Right hindlimb (tissue), 1 donor: ENCODE data around the gene SUMF2.
A peak's percentile ranks its signal among the peaks of the same experiment; 100 is the strongest.
"Not testable (repeated sequence)": the region's sequence is repeated elsewhere in the genome, so short reads cannot be mapped to it uniquely, and the experiment has no call there.

Source experiments
- DNase-seq: peaks from one replicate; pipeline ENCODE4 v3.0.0-alpha.2; 2018

The SUMF2 gene

DNA sequence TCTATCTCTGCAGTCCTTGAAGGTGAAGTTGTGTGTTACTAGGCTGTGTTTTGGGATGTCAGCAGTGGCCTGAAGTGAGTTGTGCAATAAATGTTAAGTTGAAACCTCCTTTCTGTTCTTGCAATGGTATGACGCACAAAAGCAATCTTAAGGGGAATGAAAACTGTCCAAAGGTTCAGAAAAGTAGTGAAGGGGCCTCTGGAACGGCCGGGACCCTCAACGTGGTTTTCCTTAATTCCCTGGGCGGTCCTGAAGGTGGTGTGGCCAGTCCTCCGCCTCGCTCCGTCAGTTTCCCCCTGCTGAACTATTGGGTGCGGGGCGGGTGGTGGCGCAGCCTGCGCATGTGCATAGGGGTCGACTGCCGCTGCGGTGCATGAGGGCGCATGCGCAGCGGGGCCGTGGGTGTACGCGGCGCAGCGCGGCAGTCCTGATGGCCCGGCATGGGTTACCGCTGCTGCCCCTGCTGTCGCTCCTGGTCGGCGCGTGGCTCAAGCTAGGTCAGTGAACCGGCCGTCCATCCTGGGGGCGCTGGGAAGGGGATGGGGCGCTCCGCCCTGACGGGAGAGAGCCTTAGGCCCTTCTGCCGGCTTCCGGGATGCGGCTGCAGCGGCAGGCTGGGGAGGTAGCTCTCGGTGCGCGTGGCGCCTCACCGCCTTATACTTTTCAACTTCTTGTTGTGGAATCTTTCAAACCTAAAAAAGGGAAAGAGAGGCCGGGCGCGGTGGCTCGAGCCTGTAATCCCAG, at the start of gene SUMF2:
Gene SUMF2, plus strand, starts transcription at position 405 of the 744 bp plus-strand sequence. Its CDS starts 26 bp downstream, at position 431.
- DNase-seq, result peak; percentile 95

DNA sequence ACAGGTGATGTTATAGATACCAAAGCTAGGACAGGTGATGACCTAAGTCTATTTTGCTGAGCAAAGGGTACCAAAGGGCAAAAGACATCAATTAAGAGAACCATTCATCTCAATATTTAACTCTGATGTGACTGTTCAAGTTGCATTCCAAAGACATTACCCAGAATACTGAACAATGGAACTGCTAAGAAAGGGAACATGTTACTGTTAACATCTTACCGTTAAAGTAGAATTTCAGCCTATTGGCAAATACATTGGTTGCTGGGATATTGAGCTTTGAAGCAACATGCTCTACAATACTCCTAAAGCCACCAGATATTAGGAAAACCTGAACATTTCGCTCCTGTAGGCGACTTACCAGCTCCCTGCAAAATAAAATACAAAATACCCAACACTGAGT, 47.1 kb upstream of the SUMF2 start:
- not testable (repeated sequence) for DNase-seq

DNA sequence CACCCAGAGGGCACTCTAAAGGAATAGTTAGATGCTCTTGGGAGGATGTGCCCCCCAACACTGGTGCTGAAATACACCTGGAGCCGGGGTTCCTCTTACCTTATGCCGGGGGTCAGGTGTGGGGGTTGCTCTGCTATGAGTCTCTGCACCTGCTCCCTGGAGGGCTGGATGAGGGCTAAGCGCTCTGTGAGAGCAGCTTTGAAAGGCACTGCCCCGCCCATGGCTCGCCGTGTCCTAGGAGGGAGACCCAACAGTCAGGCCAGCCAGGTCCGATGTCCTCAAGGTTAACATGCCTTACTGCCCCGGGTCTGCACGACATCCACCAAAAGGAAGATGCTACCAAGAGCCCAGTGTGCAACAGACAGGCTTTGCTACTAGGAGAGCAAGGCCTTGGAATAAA, 44.6 kb upstream of the SUMF2 start:
- no peak for DNase-seq

DNA sequence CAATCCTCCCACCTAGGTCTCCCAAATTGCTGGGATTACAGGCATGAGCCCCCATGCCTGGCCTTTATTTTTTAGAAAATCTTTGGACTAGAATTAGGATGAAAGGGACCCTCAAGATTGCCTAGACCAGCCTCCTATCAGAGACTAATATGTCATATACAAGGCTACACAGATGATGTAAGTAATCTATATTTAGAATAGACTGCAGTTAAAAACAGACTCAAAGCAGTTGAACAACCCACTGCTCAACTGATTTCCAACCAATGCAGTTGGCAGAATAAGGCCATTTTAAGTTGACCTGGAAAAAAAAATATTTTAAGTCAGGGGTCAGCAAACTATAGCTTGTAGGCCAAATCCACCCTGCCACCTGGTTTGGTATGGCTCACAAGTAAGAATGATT, 40.6 kb upstream of the SUMF2 start:
- DNase-seq, result no peak

DNA sequence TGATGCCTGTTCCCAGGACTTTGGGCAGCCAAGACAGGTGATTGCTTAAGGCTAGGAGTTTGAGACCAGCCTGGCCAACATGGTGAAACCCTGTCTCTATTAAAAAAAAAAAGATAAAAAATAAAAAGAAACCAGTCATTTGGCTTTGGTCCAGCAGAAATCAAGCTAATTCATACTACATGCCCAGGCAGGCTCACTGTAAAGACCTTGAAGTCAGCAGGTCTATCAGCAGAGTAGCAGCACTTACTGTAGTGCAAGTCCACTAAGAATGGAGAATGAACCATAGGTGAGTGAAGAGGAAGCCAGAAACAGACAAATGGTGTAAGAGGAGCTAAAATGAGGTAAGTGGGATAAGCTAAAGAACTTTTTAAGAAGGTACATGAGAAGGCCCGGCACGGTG, 37.5 kb upstream of the SUMF2 start:
- no peak for DNase-seq

DNA sequence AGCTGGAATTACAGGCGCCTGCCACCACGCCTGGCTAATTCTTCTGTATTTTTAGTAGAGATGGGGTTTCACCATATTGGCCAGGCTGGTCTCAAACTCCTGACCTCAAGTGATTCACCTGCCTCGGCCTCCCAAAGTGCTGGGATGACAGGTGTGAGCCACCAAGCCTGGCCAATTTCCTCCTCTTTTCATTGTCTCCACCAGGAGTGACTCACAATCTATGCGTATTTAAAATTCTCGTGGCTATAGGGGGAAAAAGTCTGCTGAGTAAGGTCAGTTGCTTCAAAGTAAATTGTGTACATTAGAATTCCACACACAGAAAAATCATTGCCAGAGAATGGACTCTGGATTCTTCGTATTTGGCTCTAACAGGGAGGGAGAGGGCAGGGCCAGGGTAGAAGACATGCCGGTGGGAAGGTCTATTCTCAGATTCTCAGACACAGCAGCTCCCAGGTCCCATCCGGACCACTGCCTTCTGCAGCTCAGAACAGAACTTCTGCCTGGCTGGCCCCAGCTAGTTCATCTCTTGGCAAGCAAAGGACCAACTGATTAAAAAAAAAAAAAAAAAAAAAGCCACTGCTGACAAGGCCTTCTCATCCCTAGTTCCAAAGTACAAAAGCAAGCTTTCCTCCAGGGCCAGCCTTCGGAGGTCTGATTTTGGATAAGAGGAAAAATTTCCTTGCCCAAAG, 35.0 kb upstream of the SUMF2 start:
- no peak for DNase-seq

DNA sequence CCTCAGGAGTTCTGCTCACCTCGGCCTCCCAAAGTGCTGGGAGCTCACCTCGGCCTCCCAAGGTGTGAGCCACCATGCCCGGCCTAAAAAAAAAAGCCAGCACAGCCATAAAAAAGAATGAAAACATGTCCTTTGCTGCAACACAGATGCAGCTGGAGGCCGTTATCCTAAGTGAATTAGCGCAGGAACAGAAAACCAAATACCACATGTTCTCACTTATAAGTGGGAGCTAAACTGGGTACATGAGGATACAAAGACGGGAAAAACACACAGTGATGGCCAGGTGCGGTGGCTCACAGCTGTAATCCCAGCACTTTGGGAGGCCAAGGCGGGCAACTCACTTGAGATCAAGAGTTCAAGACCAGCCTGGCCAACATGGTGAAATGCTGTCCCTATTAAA, 33.7 kb upstream of the SUMF2 start:
- DNase-seq, result no peak

DNA sequence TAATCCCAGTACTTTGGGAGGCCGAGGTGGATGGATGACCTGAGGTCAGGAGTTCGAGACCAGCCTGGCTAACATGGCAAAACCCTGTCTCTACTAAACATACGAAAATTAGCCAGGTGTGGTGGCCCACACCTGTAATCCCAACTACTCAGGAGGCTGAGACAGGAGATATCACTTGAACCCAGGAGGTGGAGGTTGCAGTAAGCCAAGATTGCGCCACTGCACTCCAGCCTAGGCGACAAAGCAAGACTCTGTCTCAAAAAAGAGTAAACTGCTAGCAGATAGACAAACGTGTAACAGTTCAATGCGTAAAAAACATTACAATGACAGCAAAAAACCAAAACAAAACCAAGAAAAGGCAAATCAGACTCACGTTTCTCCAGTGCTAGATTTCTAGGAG, 32.5 kb upstream of the SUMF2 start:
- not testable (repeated sequence) for DNase-seq

DNA sequence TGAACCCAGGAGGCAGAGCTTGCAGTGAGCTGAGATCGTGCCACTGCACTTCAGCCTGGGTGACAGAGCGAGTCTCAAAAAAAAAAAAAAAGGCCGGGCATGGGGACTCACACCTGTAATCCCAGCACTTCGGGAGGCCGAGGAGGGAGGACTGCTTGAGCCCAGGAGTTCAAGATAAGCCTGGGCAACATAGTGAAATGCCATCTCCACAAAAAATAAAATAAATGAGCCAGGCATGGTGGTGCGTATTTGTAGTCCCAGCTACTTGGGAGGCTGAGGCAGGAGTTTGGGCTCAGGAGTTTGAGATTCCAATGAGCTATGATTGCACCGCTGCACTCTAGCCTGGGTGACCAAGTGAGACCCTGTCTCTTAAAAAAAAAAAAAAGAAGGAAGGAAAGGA, 31.5 kb upstream of the SUMF2 start:
- DNase-seq, result not testable (repeated sequence)

DNA sequence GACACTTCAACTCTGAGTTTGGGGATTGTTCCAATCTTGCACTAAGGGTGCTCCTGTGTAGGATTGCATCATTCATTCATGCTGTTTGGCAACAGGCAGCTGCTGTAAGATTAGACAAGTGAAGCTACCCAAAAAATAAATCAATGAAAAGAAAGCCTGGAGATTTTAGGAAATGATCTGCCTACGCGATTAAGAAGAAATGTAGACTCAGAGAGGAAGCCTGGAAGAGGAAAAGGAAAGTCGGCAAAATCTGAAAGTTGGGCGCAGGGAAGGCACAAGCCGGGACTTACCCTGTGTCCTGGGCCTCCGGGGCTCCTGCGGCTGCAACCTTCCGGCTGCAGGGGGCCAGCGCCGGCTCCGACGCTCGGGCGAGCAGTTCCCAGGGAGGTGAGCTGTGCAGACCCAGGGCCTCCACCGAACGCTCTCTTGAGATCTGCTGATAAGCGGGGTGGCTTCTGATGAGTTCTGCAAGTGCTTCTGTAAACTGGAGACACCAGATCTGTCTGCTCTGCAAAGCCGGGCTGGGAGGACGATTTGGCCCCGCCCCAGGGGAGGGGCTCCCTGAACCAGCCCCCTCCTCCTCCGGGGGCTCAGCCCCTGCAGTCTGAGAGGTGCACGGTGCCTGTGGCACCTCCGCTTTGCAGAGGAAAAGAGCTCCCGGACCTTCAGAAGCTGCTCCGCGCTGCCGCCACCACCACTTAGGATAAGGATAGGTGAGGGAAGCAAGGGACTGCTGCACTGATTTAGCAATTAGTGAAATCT, 30.2 kb upstream of the SUMF2 start:
- peak; percentile 79 for DNase-seq

DNA sequence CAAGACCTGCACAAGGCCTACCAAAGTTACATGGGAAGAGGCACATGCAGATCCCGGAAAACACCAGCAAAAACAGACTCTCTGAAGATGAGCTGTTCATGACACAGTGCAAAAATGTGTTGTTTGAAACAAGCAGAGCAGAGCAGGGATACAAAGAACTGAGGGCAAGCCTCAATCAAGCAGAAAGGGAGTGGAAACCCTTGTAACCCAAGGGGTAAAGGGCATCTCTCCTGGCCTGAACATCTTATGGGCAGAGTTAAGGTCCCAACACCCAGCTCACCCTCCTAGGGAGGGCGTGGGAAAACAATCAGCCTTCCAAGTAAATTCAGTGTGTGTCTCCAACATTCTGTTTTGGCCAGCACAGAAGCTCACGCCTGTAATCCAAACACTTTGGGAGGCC, 23.4 kb upstream of the SUMF2 start:
- DNase-seq, result no peak

DNA sequence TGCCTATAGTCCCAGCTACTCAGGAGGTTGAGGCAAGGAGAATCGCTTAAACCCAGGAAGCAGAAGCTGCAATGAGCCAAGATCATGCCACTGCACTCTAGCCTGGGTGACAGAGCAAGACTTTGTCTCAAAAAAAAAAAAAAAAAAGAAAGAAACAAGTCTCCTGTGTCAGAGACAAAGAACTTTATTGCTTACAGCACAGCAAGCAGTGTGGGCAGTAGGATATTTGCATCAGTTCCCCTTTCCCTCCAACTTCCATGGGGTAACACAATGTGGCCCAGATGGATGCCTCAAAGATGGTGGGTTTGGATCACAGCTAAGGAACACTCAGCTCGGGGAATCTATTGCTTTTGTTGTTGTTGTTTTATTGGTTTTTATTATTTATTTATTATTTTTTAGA, 18.3 kb upstream of the SUMF2 start:
- not testable (repeated sequence) for DNase-seq

DNA sequence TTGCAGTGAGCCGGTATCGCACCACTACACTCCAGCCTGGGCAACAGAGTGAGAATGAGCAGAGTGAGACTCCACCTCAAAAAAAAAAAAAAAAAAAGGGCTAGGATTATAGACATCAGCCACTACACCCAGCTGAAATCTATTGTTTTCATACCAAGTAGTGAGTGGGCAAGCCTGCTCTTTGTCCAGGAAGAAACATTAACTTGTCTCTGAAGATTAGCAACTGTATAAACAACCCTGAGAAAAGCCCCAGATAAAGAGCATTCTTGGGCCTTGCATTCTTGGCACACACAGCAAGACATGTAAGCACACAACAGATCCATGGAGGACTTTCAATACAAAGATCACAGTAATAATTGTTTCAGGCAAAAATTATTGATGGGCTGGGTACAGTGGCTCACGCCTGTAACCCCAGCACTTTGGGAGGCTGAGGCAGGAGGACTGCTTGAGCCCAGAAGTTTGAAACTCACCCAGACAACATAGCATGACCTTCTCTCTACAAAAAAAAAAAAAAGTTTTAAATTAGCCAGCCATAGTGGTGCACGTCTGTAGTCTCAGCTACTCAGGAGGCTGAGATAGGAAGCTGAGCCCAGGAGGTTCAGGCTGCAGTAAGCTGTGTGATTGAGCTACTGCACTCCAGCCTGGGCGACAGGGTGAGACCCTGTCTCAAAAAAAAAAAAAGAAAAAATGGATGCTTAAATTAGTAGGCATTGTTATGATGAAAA, 17.2 kb upstream of the SUMF2 start:
- DNase-seq, result no peak

DNA sequence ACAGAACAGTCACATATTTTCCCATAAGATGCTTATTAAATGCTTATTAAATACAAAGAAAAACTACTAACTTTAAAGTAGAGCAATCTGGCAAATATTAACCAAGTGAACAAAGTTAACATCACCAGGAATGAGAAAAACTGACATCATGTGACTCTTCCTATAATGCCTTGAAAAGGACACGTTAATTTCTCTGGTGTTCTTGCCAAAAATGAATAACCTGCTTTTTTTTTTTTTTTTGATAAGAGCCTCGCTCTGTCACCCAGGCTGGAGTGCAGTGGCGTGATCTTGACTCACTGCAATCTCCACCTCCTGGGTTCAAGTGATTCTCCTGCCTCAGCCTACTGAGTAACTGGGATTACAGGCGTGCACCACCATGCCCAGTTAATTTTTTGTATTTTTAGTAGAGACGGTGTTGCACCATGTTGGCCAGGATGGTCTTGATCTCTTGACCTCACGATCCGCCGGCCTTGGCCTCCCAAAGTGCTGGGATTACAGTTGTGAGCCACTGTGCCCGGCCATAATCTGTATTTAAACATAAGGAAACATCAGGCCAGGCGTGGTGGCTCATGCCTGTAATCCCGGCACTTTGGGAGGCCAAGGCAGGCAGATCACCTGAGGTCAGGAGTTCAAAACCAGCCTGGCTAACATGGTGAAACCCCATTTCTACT, 16.5 kb upstream of the SUMF2 start:
- DNase-seq, result not testable (repeated sequence)

DNA sequence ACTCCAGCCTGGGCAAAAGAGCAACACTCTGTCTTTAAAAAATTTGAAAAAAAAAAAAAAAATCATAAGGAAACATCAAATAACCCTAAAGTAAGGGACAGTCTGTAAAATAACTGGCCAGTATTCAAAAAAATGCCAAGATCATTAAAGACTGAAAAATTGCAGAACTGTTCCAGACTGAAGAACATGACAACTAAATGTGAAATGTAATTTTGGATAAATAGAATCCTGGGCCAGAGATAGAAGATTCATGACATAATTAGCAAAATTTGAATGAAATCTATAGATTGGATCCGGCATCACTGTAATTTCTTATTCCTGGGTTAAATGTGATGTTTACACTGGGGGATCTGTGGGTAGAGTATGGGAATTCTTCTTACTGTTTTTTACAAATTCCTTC, 15.8 kb upstream of the SUMF2 start:
- no peak for DNase-seq

DNA sequence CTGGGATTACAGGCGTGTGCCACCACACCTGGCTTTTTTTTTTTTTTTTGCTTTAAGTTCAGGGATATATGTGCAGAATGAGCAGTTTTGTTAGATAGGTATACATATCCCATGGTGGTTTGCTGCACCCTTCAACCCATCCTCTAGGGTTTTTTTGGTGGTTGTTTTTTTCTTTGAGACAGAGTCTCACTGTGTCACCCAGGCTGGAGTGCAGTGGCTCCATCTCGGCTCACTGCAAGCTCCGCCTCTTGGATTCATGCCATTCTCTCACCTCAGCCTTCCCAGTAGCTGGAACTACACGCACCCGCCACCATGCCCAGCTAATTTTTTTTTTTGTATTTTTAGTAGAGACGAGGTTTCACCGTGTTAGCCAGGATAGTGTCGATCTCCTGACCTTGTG, 15.3 kb upstream of the SUMF2 start:
- not testable (repeated sequence) for DNase-seq

DNA sequence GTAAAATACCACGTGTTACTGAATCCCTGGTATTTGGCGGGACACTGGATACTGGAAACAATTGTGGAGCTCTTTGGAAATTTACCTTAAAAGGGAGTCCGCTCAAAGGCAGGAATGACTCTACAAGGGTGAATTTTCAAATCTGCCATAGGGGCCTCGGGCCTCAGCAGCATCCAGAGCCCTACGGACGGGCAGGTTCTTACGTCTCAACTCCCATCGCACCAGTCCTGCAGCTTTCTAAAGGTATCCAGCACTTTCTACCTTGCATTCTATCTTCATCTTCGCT, 13.1 kb upstream of the SUMF2 start:
- no peak for DNase-seq

DNA sequence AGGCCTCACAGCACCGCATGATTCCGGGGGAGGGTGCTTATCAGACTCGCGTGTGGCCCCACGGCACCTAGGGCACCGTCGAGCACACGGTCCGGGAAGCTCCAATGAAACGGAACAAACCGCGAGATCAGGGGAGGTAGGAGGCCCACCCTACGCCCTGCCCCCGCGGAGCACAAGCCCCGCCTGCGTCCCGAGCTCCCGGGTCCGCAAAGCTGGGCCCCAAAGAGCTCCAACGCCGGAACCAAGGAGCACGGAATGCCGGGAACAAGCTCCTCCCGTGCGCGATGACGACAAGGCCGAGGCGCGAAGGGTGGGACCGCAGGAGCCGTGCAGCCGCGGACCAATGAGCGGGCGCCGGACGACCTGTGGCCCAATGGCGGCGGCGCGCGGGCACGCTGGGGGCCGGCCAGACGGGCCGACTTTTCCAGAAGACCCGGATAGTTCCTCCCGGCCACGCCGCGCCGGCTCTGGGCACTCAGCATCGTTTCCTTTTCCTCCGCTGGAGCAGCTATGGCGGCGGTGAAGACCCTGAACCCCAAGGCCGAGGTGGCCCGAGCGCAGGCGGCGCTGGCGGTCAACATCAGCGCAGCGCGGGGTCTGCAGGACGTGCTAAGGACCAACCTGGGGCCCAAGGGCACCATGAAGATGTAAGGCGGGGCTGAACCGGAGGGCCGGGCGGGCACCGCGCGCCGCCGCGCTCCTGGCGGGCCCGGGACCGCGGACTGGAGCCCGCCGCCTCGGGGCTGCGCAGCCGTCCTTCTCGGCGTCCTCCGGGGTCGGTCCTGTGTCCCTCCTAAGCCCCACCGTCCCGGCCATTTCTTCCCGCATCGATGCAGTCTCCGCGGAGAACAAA, 12.5 kb upstream of the SUMF2 start, which contains the start of the genes CCT6A and PSPH:
Gene CCT6A, plus strand, starts transcription at position 427 of the 853 bp plus-strand sequence. Its CDS starts 84 bp downstream, at position 511.
Gene PSPH, minus strand, starts transcription at position 106 of the 853 bp plus-strand sequence. CDS start 30,232 bp downstream, outside the sequence.
- DNase-seq, result peak; percentile 99

DNA sequence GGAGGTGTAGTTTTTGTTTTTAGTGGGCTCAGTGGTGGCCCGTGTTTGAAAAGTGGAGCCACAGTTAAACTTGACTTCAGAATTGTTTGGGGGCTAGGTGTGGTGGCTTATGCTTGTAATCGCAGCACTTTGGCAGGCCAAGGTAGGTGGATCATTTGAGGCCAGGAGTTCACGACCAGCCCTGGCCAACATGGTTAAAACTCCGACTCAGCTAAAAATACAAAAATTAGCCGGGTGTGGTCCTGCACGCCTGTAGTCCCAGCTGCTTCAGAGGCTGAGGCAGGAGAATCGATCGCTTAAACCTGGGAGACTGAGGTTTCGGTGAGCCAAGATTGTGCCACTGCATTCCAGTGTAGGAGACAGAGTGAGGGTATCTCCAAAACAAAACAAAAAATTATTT, 10.7 kb upstream of the SUMF2 start:
- DNase-seq, result no peak

DNA sequence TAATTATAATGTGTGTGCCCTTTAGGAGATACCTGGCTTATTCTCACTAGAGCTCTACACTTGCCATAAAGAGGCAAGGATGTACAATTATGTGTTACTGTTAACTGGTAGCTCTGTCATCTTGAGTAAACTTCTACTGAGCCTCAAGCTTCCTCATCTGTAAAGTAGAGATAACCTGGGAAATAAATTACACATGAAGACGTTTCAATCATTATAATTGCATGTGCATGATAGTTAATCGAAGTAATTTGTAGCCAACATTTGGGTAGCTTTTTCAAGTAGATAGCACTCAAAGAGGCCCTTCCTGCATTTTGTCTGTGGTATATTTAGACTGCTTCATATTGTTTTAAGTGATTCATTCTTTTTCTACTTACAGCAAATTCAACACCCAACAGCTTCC, 10.1 kb upstream of the SUMF2 start:
- DNase-seq, result no peak

DNA sequence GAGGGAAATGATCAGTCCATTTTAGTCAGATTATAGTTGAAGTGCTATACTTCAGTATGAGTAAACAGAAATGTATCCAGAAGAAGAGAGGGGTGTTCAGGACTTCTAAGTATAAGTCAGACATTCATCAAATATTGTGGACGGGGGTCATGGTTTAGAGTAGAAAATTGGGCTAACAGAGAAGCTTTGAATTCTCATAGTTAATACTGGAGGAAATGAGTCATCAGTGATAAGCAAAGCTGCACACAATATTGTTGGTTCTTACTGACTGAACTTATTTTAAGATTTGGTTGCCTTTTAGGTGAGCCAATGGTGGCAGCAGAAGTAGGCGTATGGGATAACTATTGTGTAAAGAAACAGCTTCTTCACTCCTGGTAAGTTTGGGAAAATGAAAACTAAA, 1.7 kb upstream of the SUMF2 start:
- no peak for DNase-seq

DNA sequence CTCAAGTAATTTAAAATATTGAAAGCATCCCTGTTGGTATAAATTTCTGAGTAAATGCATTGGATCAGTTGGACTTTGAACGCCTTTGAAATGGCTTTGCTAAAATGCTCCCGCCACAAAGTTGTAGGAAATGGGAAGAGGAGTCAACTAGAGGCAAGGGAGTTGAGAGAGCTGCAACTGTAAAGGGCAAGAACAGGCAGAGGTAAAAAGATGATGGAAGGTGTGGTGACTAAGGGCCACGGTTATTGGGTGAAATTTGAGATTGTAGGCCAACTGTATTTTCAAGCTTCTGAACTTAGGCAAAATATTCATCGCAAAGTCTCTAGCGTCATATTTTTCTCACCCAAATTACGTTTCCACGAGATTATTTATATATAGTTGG, 595 bp upstream of the SUMF2 start:
- no peak for DNase-seq
